ENCODE measurements around the gene OSBPL2.

OSBPL2 gene

DNA sequence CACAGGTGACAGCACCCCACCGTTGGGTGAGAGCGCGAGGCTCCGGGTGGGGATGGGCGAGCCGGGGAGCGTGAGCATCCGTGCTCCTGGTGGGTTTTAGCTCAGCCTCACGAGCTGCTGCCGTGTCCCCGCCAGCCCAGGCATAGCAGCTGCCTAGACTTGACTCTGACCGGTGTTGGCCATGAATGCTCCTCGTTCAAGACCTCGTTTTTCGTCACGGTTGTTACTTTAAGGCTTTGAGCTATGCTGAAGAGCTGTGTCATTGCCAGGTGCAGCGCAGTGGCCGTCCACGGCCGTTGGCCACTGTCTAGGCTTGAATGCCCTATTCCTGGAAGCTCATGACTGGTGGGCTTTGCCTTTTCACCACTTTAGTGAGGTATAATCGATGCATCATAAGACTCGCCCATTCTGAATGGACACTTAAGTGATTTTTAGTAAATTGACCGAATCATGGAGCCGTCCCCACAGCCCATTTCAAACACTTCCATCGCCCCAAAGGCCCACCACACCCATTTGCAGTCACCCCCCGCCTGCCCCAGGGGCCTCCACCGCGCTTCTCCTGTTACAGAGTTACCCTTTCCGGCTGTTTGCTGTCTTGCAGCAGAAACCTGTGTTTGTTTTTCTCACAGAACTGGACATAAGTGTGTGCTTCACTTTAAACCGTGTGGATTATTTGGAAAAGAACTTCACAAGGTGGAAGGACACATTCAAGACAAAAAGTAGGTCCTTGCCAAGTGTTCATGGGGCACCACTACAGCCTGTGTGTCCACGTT lies 43.0 kb downstream of the OSBPL2 start:
- Histone ChIP-seq H3K36me3 (ENCODE audit: control insufficient read depth, insufficient read depth, low read length) (peaks cover 45% of the 10 kb centered on the region), H3K27me3 (replicated peaks; ENCODE audit: control insufficient read depth, insufficient read depth, low read length) (no peaks in the 10 kb centered on the region), H3K4me3 (replicated peaks; ENCODE audit: low read depth, low read length) (no peak overlapping the region)
- no peak for DNase-seq (ENCODE audit: extremely low read depth, insufficient read length)
- TF ChIP-seq, protein P1, sequence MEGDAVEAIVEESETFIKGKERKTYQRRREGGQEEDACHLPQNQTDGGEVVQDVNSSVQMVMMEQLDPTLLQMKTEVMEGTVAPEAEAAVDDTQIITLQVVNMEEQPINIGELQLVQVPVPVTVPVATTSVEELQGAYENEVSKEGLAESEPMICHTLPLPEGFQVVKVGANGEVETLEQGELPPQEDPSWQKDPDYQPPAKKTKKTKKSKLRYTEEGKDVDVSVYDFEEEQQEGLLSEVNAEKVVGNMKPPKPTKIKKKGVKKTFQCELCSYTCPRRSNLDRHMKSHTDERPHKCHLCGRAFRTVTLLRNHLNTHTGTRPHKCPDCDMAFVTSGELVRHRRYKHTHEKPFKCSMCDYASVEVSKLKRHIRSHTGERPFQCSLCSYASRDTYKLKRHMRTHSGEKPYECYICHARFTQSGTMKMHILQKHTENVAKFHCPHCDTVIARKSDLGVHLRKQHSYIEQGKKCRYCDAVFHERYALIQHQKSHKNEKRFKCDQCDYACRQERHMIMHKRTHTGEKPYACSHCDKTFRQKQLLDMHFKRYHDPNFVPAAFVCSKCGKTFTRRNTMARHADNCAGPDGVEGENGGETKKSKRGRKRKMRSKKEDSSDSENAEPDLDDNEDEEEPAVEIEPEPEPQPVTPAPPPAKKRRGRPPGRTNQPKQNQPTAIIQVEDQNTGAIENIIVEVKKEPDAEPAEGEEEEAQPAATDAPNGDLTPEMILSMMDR (IDR thresholded peaks at IDR 0.05; ENCODE audit: insufficient read depth, low read length, poor library complexity, severe bottlenecking), result no peak

DNA sequence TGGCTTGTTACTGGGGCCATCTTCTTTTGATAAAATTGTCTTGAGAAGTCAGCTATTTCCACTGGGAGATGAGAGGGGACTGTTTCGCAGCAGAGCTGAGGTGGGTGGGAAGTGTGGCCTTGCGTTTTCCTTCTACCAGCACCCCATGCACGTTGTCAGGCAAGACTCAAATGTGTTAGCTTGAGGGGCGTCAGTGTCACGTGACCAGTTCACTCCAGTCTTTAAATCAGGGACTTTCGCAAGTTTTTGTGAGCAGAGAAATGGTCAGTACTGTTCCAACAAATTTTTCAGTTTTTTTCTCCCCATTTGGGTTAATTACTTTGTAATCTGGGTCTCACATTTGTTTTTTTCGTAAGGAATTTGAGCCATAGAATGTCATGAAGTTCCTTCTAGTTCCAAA lies 43.8 kb downstream of the OSBPL2 start:
- no peak for DNase-seq (ENCODE audit: extremely low read depth, insufficient read length)
- H3K4me3 ChIP-seq (replicated peaks; ENCODE audit: low read depth, low read length), result no peak overlapping the region
- H3K27me3 ChIP-seq (replicated peaks; ENCODE audit: control insufficient read depth, insufficient read depth, low read length), result no peaks in the 10 kb centered on the region
- peaks cover 47% of the 10 kb centered on the region for H3K36me3 ChIP-seq (ENCODE audit: control insufficient read depth, insufficient read depth, low read length)
- TF ChIP-seq, protein P1 (IDR thresholded peaks at IDR 0.05; ENCODE audit: insufficient read depth, low read length, poor library complexity, severe bottlenecking), result no peak

DNA sequence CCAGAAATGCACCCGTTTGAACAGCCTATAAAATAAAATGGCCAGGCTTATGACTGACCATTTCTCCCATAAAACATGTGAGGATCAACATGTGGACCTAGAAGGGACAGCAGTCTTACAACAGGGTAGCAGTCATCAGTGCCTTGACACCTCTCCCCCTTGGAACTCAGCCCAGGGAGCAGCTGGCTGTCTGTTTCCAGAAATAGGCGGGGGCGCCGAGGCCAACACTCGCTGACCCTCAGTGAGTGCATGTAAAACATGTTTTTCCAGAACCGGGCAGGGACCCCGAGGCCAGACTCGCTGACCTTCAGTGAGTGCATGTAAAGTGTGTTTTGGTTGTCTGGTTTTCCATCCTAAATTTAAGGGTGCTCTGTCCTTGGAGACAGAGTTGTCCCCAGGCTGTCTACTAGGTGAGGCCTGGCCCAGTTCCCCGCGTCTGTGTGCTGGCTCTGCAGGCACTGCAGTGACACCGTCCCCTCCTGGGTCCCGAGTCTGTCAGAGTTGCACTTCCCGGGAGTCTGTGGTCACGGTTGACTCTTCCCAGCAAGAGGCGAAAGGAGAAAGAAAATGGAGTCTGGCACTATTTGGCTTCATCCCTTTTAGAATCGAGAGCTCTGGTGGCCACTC lies 44.7 kb downstream of the OSBPL2 start:
- H3K4me3 ChIP-seq (replicated peaks; ENCODE audit: low read depth, low read length), result no peak overlapping the region

DNA sequence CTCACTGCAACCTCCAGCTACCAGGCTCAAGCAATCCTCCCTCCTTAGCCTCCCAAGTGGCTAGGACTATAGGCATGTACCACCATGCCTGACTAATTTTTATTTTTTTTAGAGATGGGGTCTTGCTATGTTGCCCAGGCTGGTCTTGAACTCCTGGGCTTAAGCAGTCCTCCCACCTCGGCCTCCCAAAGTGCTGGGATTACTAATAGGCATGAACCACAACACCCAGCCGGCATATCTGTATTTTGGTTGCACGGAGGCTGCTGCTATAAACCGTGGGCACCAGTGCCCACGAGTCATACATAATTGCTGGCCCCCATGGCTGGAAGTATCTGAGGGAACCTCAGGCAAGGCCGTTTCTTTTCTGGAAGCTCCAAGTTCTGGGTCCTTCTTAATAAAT lies 46.1 kb downstream of the OSBPL2 start:
- H3K36me3 ChIP-seq (ENCODE audit: control insufficient read depth, insufficient read depth, low read length), result peaks cover 44% of the 10 kb centered on the region
- no peaks in the 10 kb centered on the region for H3K27me3 ChIP-seq (replicated peaks; ENCODE audit: control insufficient read depth, insufficient read depth, low read length)
- no peak for DNase-seq (ENCODE audit: extremely low read depth, insufficient read length)
- TF ChIP-seq, protein P1 (IDR thresholded peaks at IDR 0.05; ENCODE audit: insufficient read depth, low read length, poor library complexity, severe bottlenecking), result no peak
- no peak overlapping the region for H3K4me3 ChIP-seq (replicated peaks; ENCODE audit: low read depth, low read length)

More for the DNA sequence above, 44.7 kb downstream of the OSBPL2 start:
- TF ChIP-seq, protein P1 (IDR thresholded peaks at IDR 0.05; ENCODE audit: insufficient read depth, low read length, poor library complexity, severe bottlenecking), result no peak
- no peak for DNase-seq (ENCODE audit: extremely low read depth, insufficient read length)
- H3K36me3 ChIP-seq (ENCODE audit: control insufficient read depth, insufficient read depth, low read length), result peaks cover 45% of the 10 kb centered on the region
- H3K27me3 ChIP-seq (replicated peaks; ENCODE audit: control insufficient read depth, insufficient read depth, low read length), result no peaks in the 10 kb centered on the region

DNA sequence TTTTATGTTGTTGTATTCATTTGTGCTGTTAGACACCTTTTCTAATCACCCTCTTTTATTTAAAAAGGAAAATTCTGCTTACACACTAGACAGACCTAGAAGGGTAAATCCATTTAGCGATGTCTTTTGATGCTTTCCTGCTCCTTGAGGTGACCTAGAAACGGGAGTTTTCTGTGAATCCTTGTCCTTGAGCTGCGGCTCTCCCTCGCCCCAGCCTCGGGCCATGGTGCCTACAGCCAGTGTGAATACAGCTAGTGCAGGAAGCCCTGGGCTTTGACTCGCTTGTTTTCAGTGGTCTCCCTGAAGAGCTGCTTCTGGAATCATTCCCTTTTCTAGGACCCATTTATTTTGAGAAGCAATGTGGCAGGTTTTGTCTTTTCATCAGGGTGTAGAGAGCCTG lies 46.8 kb downstream of the OSBPL2 start:
- TF ChIP-seq, protein P1 (IDR thresholded peaks at IDR 0.05; ENCODE audit: insufficient read depth, low read length, poor library complexity, severe bottlenecking), result no peak

More for the DNA sequence above, 46.8 kb downstream of the OSBPL2 start:
- no peak overlapping the region for H3K4me3 ChIP-seq (replicated peaks; ENCODE audit: low read depth, low read length)
- H3K27me3 ChIP-seq (replicated peaks; ENCODE audit: control insufficient read depth, insufficient read depth, low read length), result no peaks in the 10 kb centered on the region
- H3K36me3 ChIP-seq (ENCODE audit: control insufficient read depth, insufficient read depth, low read length), result peaks cover 39% of the 10 kb centered on the region
- no peak for DNase-seq (ENCODE audit: extremely low read depth, insufficient read length)

Data from GM06990 (cell line).